ENCODE measurements around the gene GALNT9.

GRCh38 chr12:132335179-132335756 is 5.9 kb upstream of the GALNT9 start:
- TF ChIP-seq LEF1 (IDR thresholded peaks at IDR 0.05; ENCODE audit: borderline replicate concordance) (no peak), SP1 (IDR thresholded peaks at IDR 0.05) (no peak), FOXK2 (IDR thresholded peaks at IDR 0.05) (no peak)

Measured in HEK293T (cell line).